ENCODE results near the gene IL26. TPM values are rescaled to one million over a fixed set of nuclear protein-coding genes. Genes with fewer than 3 reads are reported as not detected.

IL26 gene
- total and polyA plus RNA-seq, 7 donors, result 0.22 to 0.36 TPM; not detected in 5

GRCh38 chr12:68163560-68164081 is 62.0 kb downstream of the IL26 start:
- Histone ChIP-seq H3K4me3 (no peak overlapping the region), H3K36me3 (no peaks in the 10 kb centered on the region), H3K9me3 (no peaks in the 10 kb centered on the region), H3K27ac (no peak overlapping the region), H3K27me3 (no peaks in the 10 kb centered on the region), H3K4me1 (no peaks in the 10 kb centered on the region)
- intact Hi-C loops (cut with DNase I), result no loop called here
- TF ChIP-seq POLR2AphosphoS5 (IDR thresholded peaks at IDR 0.05), result no peak
- TF ChIP-seq EP300 (IDR thresholded peaks at IDR 0.05), result no peak
- no peak for TF ChIP-seq POLR2A (IDR thresholded peaks at IDR 0.05)
- TF ChIP-seq CTCF (IDR thresholded peaks at IDR 0.05), result no peak
- no peak for DNase-seq
- WGBS, 2 donors, result 88% methylated on average over 4 of the region's 4 CpGs

- TF ChIP-seq CTCF (IDR thresholded peaks at IDR 0.05) (no peak), POLR2A (IDR thresholded peaks at IDR 0.05) (no peak), EP300 (IDR thresholded peaks at IDR 0.05) (no peak)
- no peak for DNase-seq
- intact Hi-C loops (cut with DNase I), result no loop called here
Measured at GRCh38 chr12:68162374-68162773, 63.2 kb downstream of the IL26 start.

GRCh38 chr12:68159681-68160304 is 65.8 kb downstream of the IL26 start, which contains the start of gene IFNG:
Gene IFNG, minus strand, starts transcription at chr12:68159740. Its CDS starts 125 bp downstream, at chr12:68159615.
- Histone ChIP-seq H3K4me3 (no peak within 1 kb of the TSS), H3K36me3 (no peaks in the 10 kb centered on the region), H3K4me1 (no peaks in the 10 kb centered on the region), H3K9me3 (no peaks in the 10 kb centered on the region), H3K27me3 (no peaks in the 10 kb centered on the region), H3K27ac (no peak within 1 kb of the TSS)
- DNase-seq, result no peak
- intact Hi-C loops (cut with DNase I), result no loop called here
- WGBS, 2 donors, result 64 to 66% methylated on average over 5 of the region's 5 CpGs
- TF ChIP-seq POLR2AphosphoS5 (IDR thresholded peaks at IDR 0.05), result no peak
- TF ChIP-seq CTCF (IDR thresholded peaks at IDR 0.05), result no peak
- no peak for TF ChIP-seq POLR2A (IDR thresholded peaks at IDR 0.05)
- TF ChIP-seq EP300 (IDR thresholded peaks at IDR 0.05), result no peak

More at GRCh38 chr12:68162374-68162773, 63.2 kb downstream of the IL26 start:
- H3K27me3 ChIP-seq, result no peaks in the 10 kb centered on the region
- H3K27ac ChIP-seq, result no peak overlapping the region
- H3K4me3 ChIP-seq, result no peak overlapping the region
- H3K9me3 ChIP-seq, result no peaks in the 10 kb centered on the region
- 90 to 94% methylated on average over 2 of the region's 2 CpGs for WGBS, 2 donors
- H3K4me1 ChIP-seq, result no peaks in the 10 kb centered on the region
- no peaks in the 10 kb centered on the region for H3K36me3 ChIP-seq

- Histone ChIP-seq H3K27ac (no peak overlapping the region), H3K27me3 (no peaks in the 10 kb centered on the region), H3K9me3 (no peaks in the 10 kb centered on the region), H3K4me3 (no peak overlapping the region), H3K4me1 (no peaks in the 10 kb centered on the region), H3K36me3 (no peaks in the 10 kb centered on the region)
- intact Hi-C loops (cut with DNase I), result no loop called here
- DNase-seq, result no peak
- TF ChIP-seq POLR2AphosphoS5 (IDR thresholded peaks at IDR 0.05) (no peak), EP300 (IDR thresholded peaks at IDR 0.05) (no peak), CTCF (IDR thresholded peaks at IDR 0.05) (no peak), POLR2A (IDR thresholded peaks at IDR 0.05) (no peak)
- WGBS, 2 donors, result 19 to 48% methylated on average over 2 of the region's 2 CpGs
Measured at GRCh38 chr12:68158432-68158831, 67.2 kb downstream of the IL26 start.

GRCh38 chr12:68157380-68157779 is 68.2 kb downstream of the IL26 start:
- intact Hi-C loops (cut with DNase I), result no loop called here
- no peak for TF ChIP-seq POLR2A (IDR thresholded peaks at IDR 0.05)
- TF ChIP-seq POLR2AphosphoS5 (IDR thresholded peaks at IDR 0.05), result no peak
- no peak for TF ChIP-seq CTCF (IDR thresholded peaks at IDR 0.05)
- TF ChIP-seq EP300 (IDR thresholded peaks at IDR 0.05), result no peak
- no peaks in the 10 kb centered on the region for H3K9me3 ChIP-seq
- no peak for DNase-seq
- no peaks in the 10 kb centered on the region for H3K36me3 ChIP-seq
- no peaks in the 10 kb centered on the region for H3K4me1 ChIP-seq
- H3K4me3 ChIP-seq, result no peak overlapping the region
- no peaks in the 10 kb centered on the region for H3K27me3 ChIP-seq
- WGBS, 2 donors, result 63 to 70% methylated on average over 4 of the region's 4 CpGs
- no peak overlapping the region for H3K27ac ChIP-seq

All from sigmoid colon (tissue), 7 donors.